HepG2 (cell line): ENCODE results near the gene GIMAP1. TPM values are rescaled to one million over a fixed set of nuclear protein-coding genes. Genes with fewer than 3 reads are reported as not detected.

Source experiments
- CAMTA2 ChIP-seq: sonication (generic); formaldehyde crosslinking; IDR thresholded peaks from 2 replicates; pipeline ENCODE4 v1.4.0; 2020; ENCODE audit warnings: mild to moderate bottlenecking, missing genetic modification reagents, borderline replicate concordance
- CEBPG ChIP-seq: IDR thresholded peaks from 2 replicates; pipeline ENCODE4 v1.6.1; 2016
- CENPT ChIP-seq: sonication (generic); formaldehyde crosslinking; IDR thresholded peaks from 2 replicates; pipeline ENCODE4 v1.8.0; 2022; ENCODE audit warnings: low read depth, mild to moderate bottlenecking, moderate library complexity, missing genetic modification reagents
- CHCHD3 ChIP-seq: sonication (generic); formaldehyde crosslinking; IDR thresholded peaks from 2 replicates; pipeline ENCODE4 v1.8.0; 2022; ENCODE audit warnings: mild to moderate bottlenecking, missing genetic modification reagents, moderate library complexity
- E2F1 ChIP-seq: sonication (generic); formaldehyde crosslinking; IDR thresholded peaks from 2 replicates; pipeline ENCODE4 v1.5.0; 2020; ENCODE audit warnings: missing genetic modification reagents
- MZF1 ChIP-seq: sonication (generic); formaldehyde crosslinking; IDR thresholded peaks from 2 replicates; pipeline ENCODE4 v1.8.1; 2023; ENCODE audit warnings: mild to moderate bottlenecking, missing genetic modification reagents, borderline replicate concordance
- PHB2 ChIP-seq: fragments of 450-650 bp; IDR thresholded peaks from 2 replicates; pipeline ENCODE4 v1.6.1; 2018; ENCODE audit not compliant: partially characterized antibody
- RXRB ChIP-seq: IDR thresholded peaks from 2 replicates; pipeline ENCODE4 v1.6.1; 2016; ENCODE audit warnings: borderline replicate concordance, missing genetic modification reagents, missing compliant biosample characterization
- SALL1 ChIP-seq: sonication (generic); formaldehyde crosslinking; IDR thresholded peaks from 2 replicates; pipeline ENCODE4 v1.8.0; 2022; ENCODE audit warnings: mild to moderate bottlenecking, missing genetic modification reagents
- SIN3A ChIP-seq: IDR thresholded peaks from 2 replicates; pipeline ENCODE4 v1.6.1; 2011; ENCODE audit warnings: low read depth, mild to moderate bottlenecking, control low read depth, low read length, borderline replicate concordance
- SMAD3 ChIP-seq: sonication (generic); formaldehyde crosslinking; IDR thresholded peaks from 2 replicates; pipeline ENCODE4 v1.4.0; 2020; ENCODE audit warnings: missing genetic modification reagents
- SYNCRIP ChIP-seq: fragments of 200-400 bp; formaldehyde crosslinking; IDR thresholded peaks from 2 replicates; pipeline ENCODE4 v1.6.1; 2018; ENCODE audit warnings: mild to moderate bottlenecking, low read depth, low read length; ENCODE audit not compliant: insufficient read depth
- THYN1 ChIP-seq: sonication (generic); formaldehyde crosslinking; IDR thresholded peaks from 2 replicates; pipeline ENCODE4 v1.8.1; 2023; ENCODE audit warnings: low read depth, mild to moderate bottlenecking, moderate library complexity, missing genetic modification reagents, borderline replicate concordance
- ZFYVE20 ChIP-seq: sonication (generic); formaldehyde crosslinking; IDR thresholded peaks from 2 replicates; pipeline ENCODE4 v1.8.0; 2023; ENCODE audit warnings: low read depth, mild to moderate bottlenecking, moderate library complexity, missing genetic modification reagents, borderline replicate concordance
- ZNF318 ChIP-seq: sonication (generic); formaldehyde crosslinking; IDR thresholded peaks from 2 replicates; pipeline ENCODE4 v1.4.0; 2020; ENCODE audit warnings: mild to moderate bottlenecking, missing genetic modification reagents
- ZNF614 ChIP-seq: IDR thresholded peaks from 2 replicates; pipeline ENCODE4 v1.6.1; 2018; ENCODE audit warnings: missing biosample characterization, missing genetic modification reagents, inconsistent platforms, borderline replicate concordance
- ZNF720 ChIP-seq: sonication (generic); formaldehyde crosslinking; IDR thresholded peaks from 2 replicates; pipeline ENCODE4 v1.4.0; 2020; ENCODE audit warnings: missing genetic modification reagents
- ZNF747 ChIP-seq: sonication (generic); formaldehyde crosslinking; IDR thresholded peaks from 2 replicates; pipeline ENCODE4 v1.8.1; 2023; ENCODE audit warnings: missing genetic modification reagents, mild to moderate bottlenecking, borderline replicate concordance
- ZSCAN5A ChIP-seq: sonication (generic); formaldehyde crosslinking; IDR thresholded peaks from 2 replicates; pipeline ENCODE4 v1.8.0; 2022; ENCODE audit warnings: mild to moderate bottlenecking, missing genetic modification reagents, borderline replicate concordance
- polyA plus RNA-seq, 8 experiments: library from polyadenylated mRNA; depleted of rRNA in 3 of 8; stranded (reverse) in 7 of 8; unstranded in 1 of 8; fragments of >200 nt; fragmentation: Illumina TruSeq in 4 of 8; extraction: Trizol in 4 of 8; gene quantifications; 2 replicates each; pipeline versions ENCODE4 v1.2.1 to v1.2.3, GENCODE V29; 2011 to 2016; ENCODE audit warnings: low read depth in 4 of 8, missing spikeins in 1 of 8, mixed read lengths in 1 of 8; ENCODE audit not compliant: insufficient read depth in 1 of 8
- total RNA-seq, 5 experiments: library from RNA; depleted of rRNA; stranded (reverse); fragments of >200 nt; fragmentation: Illumina TruSeq; extraction: Trizol; gene quantifications; 2 replicates each; pipeline ENCODE4 v1.2.3, GENCODE V29; 2016; ENCODE audit warnings: low read depth in 1 of 5

Gene GIMAP1
- total and polyA plus RNA-seq, 2 of the 13 experiments (the other 11 are each of a cell fraction or from before 2014, with no cell fraction given): not detected

- TF ChIP-seq ZNF318 (CRISPR knock-in tag): no peak
- TF ChIP-seq PHB2: no peak
- TF ChIP-seq CENPT (CRISPR knock-in tag): no peak
- no peak for TF ChIP-seq CHCHD3 (CRISPR knock-in tag)
- TF ChIP-seq ZNF747 (CRISPR knock-in tag): no peak
- TF ChIP-seq CEBPG (CRISPR knock-in tag): peak; percentile 86
- 0 out of 2 replicates have a peak, but pooled peaks have one; percentile 59 for TF ChIP-seq ZNF614
- TF ChIP-seq SALL1 (CRISPR knock-in tag): peak; percentile 49
- no peak for TF ChIP-seq ZFYVE20 (CRISPR knock-in tag)
- TF ChIP-seq MZF1: no peak
- TF ChIP-seq SMAD3 (CRISPR knock-in tag): 0 out of 2 replicates have a peak, but pooled peaks have one; percentile 56
- no peak for TF ChIP-seq ZNF720 (CRISPR knock-in tag)
- no peak for TF ChIP-seq THYN1
- no peak for TF ChIP-seq E2F1
- TF ChIP-seq RXRB (CRISPR knock-in tag): peak; percentile 74
- no peak for TF ChIP-seq SYNCRIP
- TF ChIP-seq SIN3A: no peak
- no peak for TF ChIP-seq CAMTA2 (CRISPR knock-in tag)
- no peak for TF ChIP-seq ZSCAN5A (CRISPR knock-in tag)
These were observed 11.0 kb downstream of the GIMAP1 start (continued) for GRCh38 chr7:150727381-150727780.
